Lung (tissue), 12 donors: Measurements from ENCODE around the gene EZR. TPM values are rescaled to one million over a fixed set of nuclear protein-coding genes. Genes with fewer than 3 reads are reported as not detected.

Source experiments
- ATAC-seq: fragments of 200-7000 bp; cut with Tn5 transposase; one replicate; pipeline ENCODE4 v1.9.1; 2020; ENCODE audit warnings: moderate number of reproducible peaks; ENCODE audit not compliant: insufficient read depth, low FRiP score
- DNase-seq, 3 donors: peaks; one replicate each; pipeline ENCODE4 v3.0.0-alpha.2; 2013 to 2017
- H3K27ac ChIP-seq, 2 donors: one replicate each; pipeline ENCODE4 v1.5.1; 2013; ENCODE audit warnings: mild to moderate bottlenecking in 2 of 2, moderate library complexity in 2 of 2, control low read depth in 1 of 2, inconsistent platforms in 1 of 2, low read depth in 1 of 2, low read length in 1 of 2
- H3K27me3 ChIP-seq, 3 donors: one replicate each; pipeline ENCODE4 v1.5.1; 2013; ENCODE audit warnings: low read length in 2 of 3; ENCODE audit not compliant: control insufficient read depth in 3 of 3, insufficient read depth in 3 of 3
- H3K36me3 ChIP-seq, 4 donors: one replicate each; pipeline ENCODE4 v1.5.1; 2013; ENCODE audit warnings: low read length in 4 of 4, mild to moderate bottlenecking in 1 of 4, moderate library complexity in 1 of 4; ENCODE audit not compliant: control insufficient read depth in 4 of 4, insufficient read depth in 4 of 4
- H3K4me1 ChIP-seq, 5 donors: one replicate each; pipeline ENCODE4 v1.5.1; 2013; ENCODE audit warnings: low read length in 5 of 5, mild to moderate bottlenecking in 2 of 5, moderate library complexity in 1 of 5; ENCODE audit not compliant: control insufficient read depth in 5 of 5, insufficient read depth in 5 of 5
- H3K4me3 ChIP-seq: one replicate; pipeline ENCODE4 v1.5.1; 2013; ENCODE audit warnings: mild to moderate bottlenecking, control low read depth, moderate library complexity
- H3K9ac ChIP-seq, 2 donors: one replicate each; pipeline ENCODE4 v1.5.1; 2013; ENCODE audit warnings: low read length in 2 of 2, control low read depth in 1 of 2; ENCODE audit not compliant: insufficient read depth in 1 of 2
- H3K9me3 ChIP-seq, 4 donors: one replicate each; pipeline ENCODE4 v1.5.1; 2013; ENCODE audit warnings: low read length in 3 of 4, mild to moderate bottlenecking in 1 of 4, moderate library complexity in 1 of 4; ENCODE audit not compliant: control insufficient read depth in 4 of 4, insufficient read depth in 3 of 4
- CTCF ChIP-seq: IDR thresholded peaks from 2 replicates; pipeline ENCODE4 v1.5.1; 2012; ENCODE audit warnings: mild to moderate bottlenecking; ENCODE audit errors: control extremely low read depth, extremely low read depth
- whole genome bisulfite sequencing, 2 donors: extraction: QIAGEN DNeasy Blood & Tissue Kit; methylation state at CpG; one replicate each; pipeline ENCODE4 v1.1.7; 2013; 5-methylcytosine and 5-hydroxymethylcytosine counted together
- polyA plus RNA-seq, 2 donors: library from polyadenylated mRNA; stranded (reverse); fragments of 200-250 nt; gene quantifications; one replicate each; pipeline ENCODE4 v1.2.1, GENCODE V29; 2013
- total RNA-seq, 2 donors: library from RNA; depleted of rRNA in 1 of 2; stranded (reverse); fragments of >200 nt in 1 of 2; gene quantifications; one replicate each; pipeline ENCODE4 v1.2.1, GENCODE V29; 2014 to 2021
- donor health status: control.
- donor health status: control.
- donor health status: Bipolar disorder and iron deficiency.
- donor health status: healthy.
- donor health status: DM: yes; HTN: yes; CAD: no.

The EZR gene
- total and polyA plus RNA-seq, 4 donors, result 168 to 452 (median 198) TPM

GRCh38 chr6:158751224-158751623 is 67.9 kb downstream of the EZR start:
- no peak overlapping the region for H3K4me3 ChIP-seq
- WGBS, 2 donors, result 57 to 84% methylated on average over 9 of the region's 9 CpGs
- H3K4me1 ChIP-seq, result peaks cover 2 to 26% (median 5%) of the 10 kb centered on the region in 5 donors
- peaks cover 0 to 11% (median 0%) of the 10 kb centered on the region in 4 donors for H3K36me3 ChIP-seq
- ATAC-seq (no peak), DNase-seq (peak in 1 of 3 donors; percentile 33)
- no peak overlapping the region for H3K9ac ChIP-seq
- H3K27me3 ChIP-seq, result no peaks in the 10 kb centered on the region
- TF ChIP-seq CTCF, result no peak
- no peak overlapping the region for H3K27ac ChIP-seq
- H3K9me3 ChIP-seq, result no peaks in the 10 kb centered on the region

DNA sequence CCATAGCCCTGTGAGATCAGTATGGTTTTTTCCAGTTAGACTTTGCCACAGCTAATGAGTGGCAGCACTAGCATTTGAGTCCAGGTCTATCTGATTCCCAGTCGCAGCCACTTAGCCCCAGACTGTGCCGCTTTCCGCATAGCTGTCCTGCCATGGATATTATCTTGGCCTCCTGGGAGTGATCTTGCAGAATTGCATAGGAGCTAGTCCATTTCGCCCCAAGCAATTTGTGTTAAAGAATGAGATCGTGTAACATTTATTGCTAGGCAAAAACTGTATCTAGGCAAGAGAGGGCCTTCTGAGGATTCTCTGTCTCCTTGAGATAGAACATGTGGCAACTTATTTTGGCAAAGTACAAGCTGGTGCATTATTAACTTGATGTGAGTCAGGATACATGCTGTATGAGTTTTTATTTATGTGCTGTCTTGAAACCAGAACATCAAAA is 74.2 kb downstream of the EZR start:
- no peak overlapping the region for H3K4me3 ChIP-seq
- ATAC-seq (no peak), DNase-seq (no peak)
- TF ChIP-seq CTCF, result no peak
- H3K9me3 ChIP-seq, result no peaks in the 10 kb centered on the region
- H3K27ac ChIP-seq, result no peak overlapping the region
- no peaks in the 10 kb centered on the region for H3K27me3 ChIP-seq
- peaks cover 0 to 3% (median under 1%) of the 10 kb centered on the region in 4 donors for H3K36me3 ChIP-seq
- H3K4me1 ChIP-seq, result peaks cover 0 to 5% (median 0%) of the 10 kb centered on the region in 5 donors
- no peak overlapping the region for H3K9ac ChIP-seq
- WGBS, 2 donors, result 94 to 95% methylated on average over 5 of the region's 5 CpGs

DNA sequence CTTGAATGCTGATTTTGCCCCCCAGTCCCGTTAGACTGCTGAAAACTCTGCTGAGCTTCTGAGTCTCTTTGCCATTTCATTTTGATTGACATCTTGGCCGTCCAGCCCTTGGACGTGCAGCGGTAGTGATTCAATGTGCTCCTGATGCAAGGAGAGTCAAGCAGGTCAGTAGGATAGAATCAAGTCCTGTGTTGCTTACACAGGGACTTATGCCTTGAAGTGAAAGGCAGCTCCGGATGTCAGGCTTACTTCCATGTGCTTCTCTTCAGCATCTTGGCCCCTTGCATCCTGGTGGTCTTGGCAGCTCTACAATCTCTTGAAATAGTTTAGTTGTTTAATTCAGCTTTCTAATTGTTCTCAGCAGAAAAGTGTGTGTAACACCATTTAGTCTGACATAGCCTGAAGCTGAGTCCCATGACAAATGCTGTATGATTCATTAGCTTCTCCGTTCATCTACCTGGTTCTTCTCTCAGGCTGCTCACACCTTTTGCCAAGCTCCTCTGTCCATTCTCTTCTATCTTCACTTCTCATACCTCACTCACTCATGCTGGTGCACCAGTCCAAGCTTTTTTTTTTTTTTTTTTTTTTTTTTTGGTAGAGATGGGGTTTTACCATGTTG is 76.0 kb downstream of the EZR start:
- ATAC-seq (no peak), DNase-seq (peak in 2 of 3 donors; percentile 52 to 70)
- H3K4me3 ChIP-seq, result no peak overlapping the region
- no peaks in the 10 kb centered on the region for H3K27me3 ChIP-seq
- no peak overlapping the region for H3K9ac ChIP-seq
- WGBS, 2 donors, result 89 to 91% methylated on average over 6 of the region's 6 CpGs
- no peak overlapping the region for H3K27ac ChIP-seq
- no peak for TF ChIP-seq CTCF
- H3K4me1 ChIP-seq, result peaks cover 0 to 5% (median 0%) of the 10 kb centered on the region in 5 donors
- H3K9me3 ChIP-seq, result peaks cover 0 to 4% (median 3%) of the 10 kb centered on the region in 4 donors
- H3K36me3 ChIP-seq, result peaks cover 0 to 3% (median 1%) of the 10 kb centered on the region in 4 donors
